PC-3 (cell line): Measurements from ENCODE around the gene ENOX2. TPM values are rescaled to one million over a fixed set of nuclear protein-coding genes. Genes with fewer than 3 reads are reported as not detected.

ENCODE experiments used
- ATAC-seq: fragments of 200-7000 bp; cut with Tn5 transposase; 2 replicates; pipeline ENCODE4 v1.9.1; 2020; ENCODE audit warnings: mild to moderate bottlenecking, moderate library complexity
- BruUV-seq: library from RNA; stranded (reverse); fragments of 400-500 nt; replicated peaks from 2 replicates; lab custom pipeline; 2021; lab: Mats Ljungman, UMichigan
- CTCF ChIA-PET: fragments of 300-600 bp; sonication (Branson Sonifier 250); formaldehyde crosslinking; loops from one replicate; lab custom pipeline; 2022; ENCODE audit warnings: antibody characterized with exemption; lab: Charles Lee
- POLR2A ChIA-PET: fragments of 300-600 bp; sonication (Branson Sonifier 250); formaldehyde crosslinking; loops from one replicate; lab custom pipeline; 2022; ENCODE audit warnings: antibody characterized with exemption; ENCODE audit not compliant: unreplicated experiment; lab: Charles Lee
- DNase-seq: peaks from one replicate; pipeline ENCODE4 v3.0.0-alpha.2; 2015
- H2AFZ ChIP-seq: fragments of 300-600 bp; sonication (generic); 2 replicates; pipeline ENCODE4 v1.6.0; 2016; ENCODE audit warnings: antibody characterized with exemption, low read length
- H3F3A ChIP-seq: fragments of 300-600 bp; sonication (generic); one replicate; pipeline ENCODE4 v1.6.0; 2017; ENCODE audit warnings: antibody characterized with exemption, low read length, control low read depth, mild to moderate bottlenecking; ENCODE audit not compliant: unreplicated experiment
- H3K27ac ChIP-seq: fragments of 300-600 bp; sonication (generic); 2 replicates; pipeline ENCODE4 v1.5.1; 2016; ENCODE audit warnings: mild to moderate bottlenecking, low read length
- H3K27me3 ChIP-seq: fragments of 300-600 bp; sonication (generic); 2 replicates; pipeline ENCODE4 v1.6.1; 2016; ENCODE audit warnings: low read length, mixed read lengths
- H3K36me3 ChIP-seq: fragments of 300-600 bp; sonication (generic); 2 replicates; pipeline ENCODE4 v1.6.1; 2016; ENCODE audit warnings: low read depth, mixed run types, low read length, mixed read lengths
- H3K4me1 ChIP-seq: fragments of 300-600 bp; sonication (generic); 2 replicates; pipeline ENCODE4 v1.5.1; 2016; ENCODE audit warnings: low read length; ENCODE audit not compliant: insufficient read depth
- H3K4me2 ChIP-seq: fragments of 300-600 bp; sonication (generic); 2 replicates; pipeline ENCODE4 v1.6.0; 2016; ENCODE audit warnings: low read length
- H3K4me3 ChIP-seq: fragments of 300-600 bp; sonication (generic); 2 replicates; pipeline ENCODE4 v1.5.1; 2016; ENCODE audit warnings: mild to moderate bottlenecking, low read length, mixed read lengths
- H3K79me2 ChIP-seq: fragments of 300-600 bp; sonication (generic); 2 replicates; pipeline ENCODE4 v1.6.1; 2017; ENCODE audit warnings: low read length, mixed read lengths
- H3K9ac ChIP-seq: fragments of 300-600 bp; sonication (generic); 2 replicates; pipeline ENCODE4 v1.6.0; 2016; ENCODE audit warnings: mild to moderate bottlenecking, low read length
- H3K9me2 ChIP-seq: fragments of 300-600 bp; sonication (generic); replicated peaks from 2 replicates; pipeline ENCODE4 v1.6.1; 2016; ENCODE audit warnings: mixed run types, low read length, mixed read lengths
- H3K9me3 ChIP-seq: fragments of 300-600 bp; sonication (generic); 2 replicates; pipeline ENCODE4 v1.6.1; 2016; ENCODE audit warnings: low read length, mixed read lengths
- H4K20me1 ChIP-seq: fragments of 300-600 bp; sonication (generic); 2 replicates; pipeline ENCODE4 v1.6.1; 2016; ENCODE audit warnings: low read length, mixed read lengths
- CTCF ChIP-seq: fragments of 300-600 bp; sonication (generic); conservative IDR thresholded peaks from 2 replicates; pipeline ENCODE4 v1.5.1; 2017; ENCODE audit warnings: antibody characterized with exemption, low read depth, mild to moderate bottlenecking, low read length
- EZH2 ChIP-seq: fragments of 300-600 bp; sonication (generic); IDR thresholded peaks from one replicate; pipeline ENCODE4 v1.6.1; 2017; ENCODE audit warnings: antibody characterized with exemption, mild to moderate bottlenecking, low read length; ENCODE audit not compliant: unreplicated experiment
- EZH2phosphoT487 ChIP-seq: fragments of 300-600 bp; sonication (generic); IDR thresholded peaks from 2 replicates; pipeline ENCODE4 v1.6.1; 2018; ENCODE audit warnings: mild to moderate bottlenecking, antibody characterized with exemption, low read length, borderline replicate concordance
- intact Hi-C: fragments of 100-400 bp; cut with micrococcal nuclease; formaldehyde crosslinking; loops from 2 replicates; pipeline ENCODE4 v1.9.0; 2023
- total RNA-seq: library from RNA; depleted of rRNA; stranded (reverse); fragments of >200 nt; gene quantifications from 2 replicates; pipeline ENCODE4 v1.2.3, GENCODE V29; 2014

ENOX2 gene
- total RNA-seq, 1 experiment from 2014 or later: 11.8 TPM

GRCh38 chrX:130769835-130770234 is 133.2 kb downstream of the ENOX2 start:
- no peak for TF ChIP-seq EZH2
- ATAC-seq (no peak), DNase-seq (no peak)
- Histone ChIP-seq H3F3A (peaks cover 16% of the 10 kb centered on the region), H3K36me3 (no peaks in the 10 kb centered on the region), H3K9me2 (no peaks in the 10 kb centered on the region), H4K20me1 (no peaks in the 10 kb centered on the region), H3K27me3 (no peaks in the 10 kb centered on the region), H3K27ac (peak overlapping the region; percentile 38; the same call in 1 of the 2 replicates), H3K4me1 (peaks cover 40% of the 10 kb centered on the region), H3K9me3 (no peaks in the 10 kb centered on the region), H3K4me3 (no peak overlapping the region), H2AFZ (no peak overlapping the region), H3K9ac (no peak overlapping the region), H3K79me2 (no peaks in the 10 kb centered on the region), H3K4me2 (no peak overlapping the region)
- ChIA-PET CTCF (no interaction called here), POLR2A (no interaction called here)
- intact Hi-C loops: loop anchor here (5.0 kb wide), 1 partner anchor 53 kb away; no protein-coding TSS in a partner anchor
- BruUV-seq: no TSS peak

GRCh38 chrX:130758072-130758471 is 144.9 kb downstream of the ENOX2 start:
- no TSS peak for BruUV-seq
- no peak for ATAC-seq
- H3K27me3 ChIP-seq: no peaks in the 10 kb centered on the region
- no peaks in the 10 kb centered on the region for H3K36me3 ChIP-seq
- H2AFZ ChIP-seq: no peak overlapping the region
- no peaks in the 10 kb centered on the region for H3K9me2 ChIP-seq
- H3K9me3 ChIP-seq: no peaks in the 10 kb centered on the region
- no peak overlapping the region for H3K9ac ChIP-seq
- H3K4me3 ChIP-seq: no peak overlapping the region
- CTCF ChIA-PET: no interaction called here
- H3K79me2 ChIP-seq: no peaks in the 10 kb centered on the region
- POLR2A ChIA-PET: no interaction called here
- intact Hi-C loops: no loop called here
- H3K4me1 ChIP-seq: no peaks in the 10 kb centered on the region
- TF ChIP-seq EZH2 (no peak), EZH2phosphoT487 (no peak), CTCF (no peak)
- no peak overlapping the region for H3K4me2 ChIP-seq
- H3F3A ChIP-seq: no peaks in the 10 kb centered on the region
- DNase-seq: peak; percentile 7
- no peak overlapping the region for H3K27ac ChIP-seq
- H4K20me1 ChIP-seq: no peaks in the 10 kb centered on the region

GRCh38 chrX:130756233-130756632 is 146.8 kb downstream of the ENOX2 start:
- H3K9me2 ChIP-seq: no peaks in the 10 kb centered on the region
- no peak overlapping the region for H3K27ac ChIP-seq
- DNase-seq: no peak
- H3K4me1 ChIP-seq: no peaks in the 10 kb centered on the region
- ATAC-seq: no peak
- CTCF ChIA-PET: no interaction called here
- POLR2A ChIA-PET: no interaction called here
- intact Hi-C loops: no loop called here
- H3K9me3 ChIP-seq: no peaks in the 10 kb centered on the region
- H2AFZ ChIP-seq: no peak overlapping the region
- no peak overlapping the region for H3K9ac ChIP-seq
- no peaks in the 10 kb centered on the region for H3K79me2 ChIP-seq
- no peaks in the 10 kb centered on the region for H3K27me3 ChIP-seq
- H3K4me3 ChIP-seq: no peak overlapping the region
- H4K20me1 ChIP-seq: no peaks in the 10 kb centered on the region
- BruUV-seq: no TSS peak
- TF ChIP-seq EZH2phosphoT487 (no peak), EZH2 (no peak), CTCF (no peak)
- no peaks in the 10 kb centered on the region for H3F3A ChIP-seq
- H3K36me3 ChIP-seq: no peaks in the 10 kb centered on the region
- no peak overlapping the region for H3K4me2 ChIP-seq
